HG02588 (cell line): ENCODE results near the gene CFAP99.

Source experiments
- ATAC-seq: cut with Tn5 transposase; IDR thresholded peaks from one replicate; pipeline ENCODE4 v1.9.1; 2021; ENCODE audit warnings: mild to moderate bottlenecking, moderate library complexity; ENCODE audit not compliant: unreplicated experiment

Gene CFAP99

GRCh38 chr4:2390146-2390545 lies 28.6 kb upstream of the CFAP99 start:
- no peak for ATAC-seq

GRCh38 chr4:2390784-2391421 lies 27.9 kb upstream of the CFAP99 start:
- ATAC-seq, result no peak

GRCh38 chr4:2393353-2394270 lies 25.1 kb upstream of the CFAP99 start:
- no peak for ATAC-seq

- ATAC-seq, result no peak
These were observed 24.2 kb upstream of the CFAP99 start for GRCh38 chr4:2394528-2394927.

- ATAC-seq, result no peak
These were observed 23.7 kb upstream of the CFAP99 start for GRCh38 chr4:2395038-2395437.

- ATAC-seq, result no peak
These were observed 23.2 kb upstream of the CFAP99 start for GRCh38 chr4:2395584-2395983.

- ATAC-seq, result no peak
These were observed 21.9 kb upstream of the CFAP99 start for GRCh38 chr4:2396781-2397368.

GRCh38 chr4:2397596-2398379 lies 21.0 kb upstream of the CFAP99 start:
- no peak for ATAC-seq

GRCh38 chr4:2399216-2399615 lies 19.5 kb upstream of the CFAP99 start:
- ATAC-seq, result no peak

- ATAC-seq, result no peak
These were observed 19.0 kb upstream of the CFAP99 start for GRCh38 chr4:2399631-2400190.

- ATAC-seq, result no peak
These were observed 17.7 kb upstream of the CFAP99 start for GRCh38 chr4:2400841-2401609.

- ATAC-seq, result no peak
These were observed 17.2 kb upstream of the CFAP99 start for GRCh38 chr4:2401610-2401983.

- no peak for ATAC-seq
These were observed 16.5 kb upstream of the CFAP99 start for GRCh38 chr4:2402048-2402842.

- no peak for ATAC-seq
These were observed 15.8 kb upstream of the CFAP99 start for GRCh38 chr4:2402941-2403340.

- no peak for ATAC-seq
These were observed 12.3 kb upstream of the CFAP99 start for GRCh38 chr4:2406406-2406805.

- ATAC-seq, result no peak
These were observed 11.8 kb upstream of the CFAP99 start for GRCh38 chr4:2406920-2407319.

- no peak for ATAC-seq
These were observed 10.8 kb upstream of the CFAP99 start for GRCh38 chr4:2407991-2408342.

- ATAC-seq, result no peak
These were observed 10.3 kb upstream of the CFAP99 start for GRCh38 chr4:2408401-2408958.

GRCh38 chr4:2408976-2409375 lies 9.8 kb upstream of the CFAP99 start:
- ATAC-seq, result no peak
